BJ (cell line): ENCODE measurements around the gene DDTL. TPM values are rescaled to one million over a fixed set of nuclear protein-coding genes. Genes with fewer than 3 reads are reported as not detected.
"Not testable (repeated sequence)": the region's sequence is repeated elsewhere in the genome, so short reads cannot be mapped to it uniquely, and the experiment has no call there.

Experiments
- CTCF ChIA-PET: fragments of 350-600 bp; formaldehyde crosslinking; extraction: SDS; loops from one replicate; lab custom pipeline; 2021; ENCODE audit warnings: antibody characterized with exemption, inconsistent platforms; lab: Yijun Ruan, JAX
- POLR2A ChIA-PET: fragments of 300-600 bp; sonication (Branson Sonifier 250); formaldehyde crosslinking; extraction: SDS; loops from one replicate; lab custom pipeline; 2021; ENCODE audit warnings: antibody characterized with exemption; lab: Charles Lee
- DNase-seq: peaks from one replicate; pipeline ENCODE4 v3.0.0-alpha.2; 2011; ENCODE audit warnings: low read depth
- H3K27me3 ChIP-seq: 2 replicates; pipeline ENCODE4 v1.6.0; 2011; ENCODE audit warnings: low read length; ENCODE audit not compliant: control insufficient read depth, insufficient read depth
- H3K36me3 ChIP-seq: 2 replicates; pipeline ENCODE4 v1.5.1; 2011; ENCODE audit warnings: low read length; ENCODE audit not compliant: control insufficient read depth, insufficient read depth
- H3K4me3 ChIP-seq: 2 replicates; pipeline ENCODE4 v1.5.1; 2011; ENCODE audit warnings: low read depth, mild to moderate bottlenecking, control low read depth, low read length
- polyA minus RNA-seq: library from RNA; depleted of rRNA, polyadenylated mRNA; stranded (reverse); fragments of >200 nt; gene quantifications from 2 replicates; pipeline ENCODE4 v1.2.3, GENCODE V29; 2011; rRNA and poly(A)+ RNA removed
- polyA plus RNA-seq: library from polyadenylated mRNA; depleted of rRNA; stranded (reverse); fragments of >200 nt; gene quantifications from 2 replicates; pipeline ENCODE4 v1.2.3, GENCODE V29; 2011; rRNA removed
- TF ChIP-seq, protein P1 (sequence below): IDR thresholded peaks from 2 replicates; pipeline ENCODE4 v1.5.1; 2011; ENCODE audit warnings: low read depth, mild to moderate bottlenecking, control low read depth, inconsistent platforms, low read length, moderate library complexity; ENCODE audit not compliant: insufficient read depth

DDTL gene
- polyA plus RNA-seq, result 0.06 TPM in 1 of 2 replicates, not detected in the other
- not detected in 2 replicates for polyA minus RNA-seq

DNA sequence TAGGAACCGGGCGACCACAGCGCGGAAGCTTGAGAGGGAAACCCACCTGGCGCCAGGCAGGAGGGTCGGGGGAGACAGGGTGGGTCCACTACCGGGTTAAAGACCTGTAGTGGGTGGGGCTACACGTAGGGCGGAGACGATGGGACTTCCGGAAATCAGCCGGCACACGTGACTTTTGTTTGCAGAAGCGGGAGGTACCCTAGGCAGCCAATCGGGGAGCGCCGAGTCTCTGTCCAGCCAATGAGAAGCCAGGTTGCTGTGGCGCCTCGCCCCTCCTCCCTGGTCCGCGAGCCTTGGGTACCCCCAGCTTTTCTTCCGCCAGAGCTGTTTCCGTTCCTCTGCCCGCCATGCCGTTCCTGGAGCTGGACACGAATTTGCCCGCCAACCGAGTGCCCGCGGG is at the start of gene DDTL:
Gene DDTL (plus strand): TSS at position 321 of the 400 bp plus-strand sequence. CDS start 27 bp downstream, at position 348.
- H3K4me3 ChIP-seq, CTCF ChIA-PET, DNase-seq, POLR2A ChIA-PET, H3K27me3 ChIP-seq: not testable (repeated sequence)
- H3K36me3 ChIP-seq, result peaks cover 11% of the 10 kb centered on the region

DNA sequence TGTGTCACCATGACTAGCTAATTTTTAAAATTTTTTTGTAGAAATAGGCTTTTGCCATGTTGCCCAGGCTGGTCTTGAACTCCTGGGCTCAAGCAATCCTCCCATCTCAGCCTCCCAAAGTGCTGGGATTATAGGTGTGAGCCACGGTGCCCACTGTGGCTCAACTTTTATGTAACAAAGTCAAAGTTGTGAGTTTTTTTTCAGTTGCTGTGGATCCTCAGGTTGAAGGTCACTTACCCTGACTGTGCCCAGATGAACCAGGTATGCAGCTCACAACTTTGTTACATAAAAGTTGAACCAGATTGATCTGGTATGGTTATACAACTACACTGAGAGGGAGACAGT is 46.4 kb upstream of the DDTL start:
- CTCF ChIA-PET, result interaction anchor here (0.7 to 1.9 kb wide), 2 partner anchors 10 to 47 kb away, joined by 3 to 10 read pairs; no protein-coding TSS in a partner anchor
- H3K4me3 ChIP-seq, H3K36me3 ChIP-seq, DNase-seq, H3K27me3 ChIP-seq: not testable (repeated sequence)
- POLR2A ChIA-PET, result interaction anchor here (0.6 kb wide), 1 partner anchor 63 kb away, joined by 10 read pairs; the partner anchor contains the start of gene SLC2A11

DNA sequence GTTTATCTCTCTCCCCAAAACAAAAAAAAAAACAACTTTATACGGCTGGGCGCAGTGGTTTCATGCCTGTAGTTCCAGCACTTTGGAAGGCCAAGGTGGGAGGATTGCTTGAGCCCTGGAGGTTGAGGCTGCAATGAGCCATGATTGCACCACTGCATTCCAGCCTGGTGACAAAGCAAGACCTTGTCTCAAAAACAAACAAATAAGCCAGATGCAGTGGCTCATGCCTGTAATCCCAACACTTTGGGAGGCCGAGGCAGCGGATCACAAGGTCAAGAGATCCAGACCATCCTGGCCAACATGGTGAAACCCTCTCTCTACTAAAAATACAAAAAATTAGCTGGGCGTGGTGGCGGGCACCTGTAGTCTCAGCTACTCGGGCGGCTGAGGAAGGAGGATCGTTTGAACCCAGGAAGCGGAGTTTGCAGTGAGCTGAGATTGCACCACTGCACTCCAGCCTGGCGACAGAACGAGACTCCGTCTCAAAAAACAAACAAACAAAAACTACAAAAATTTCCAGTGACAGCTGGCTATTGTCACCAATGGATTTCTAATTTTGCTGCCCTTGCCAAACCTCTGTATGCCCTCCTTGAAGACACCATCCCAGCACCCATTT is 45.0 kb upstream of the DDTL start:
- H3K36me3 ChIP-seq, result peaks cover 14% of the 10 kb centered on the region
- DNase-seq, H3K4me3 ChIP-seq, POLR2A ChIA-PET, H3K27me3 ChIP-seq: not testable (repeated sequence)
- CTCF ChIA-PET, result interaction anchor here (0.5 to 1.0 kb wide), 3 partner anchors 8 to 255 kb away, joined by 3 read pairs; no protein-coding TSS in a partner anchor

DNA sequence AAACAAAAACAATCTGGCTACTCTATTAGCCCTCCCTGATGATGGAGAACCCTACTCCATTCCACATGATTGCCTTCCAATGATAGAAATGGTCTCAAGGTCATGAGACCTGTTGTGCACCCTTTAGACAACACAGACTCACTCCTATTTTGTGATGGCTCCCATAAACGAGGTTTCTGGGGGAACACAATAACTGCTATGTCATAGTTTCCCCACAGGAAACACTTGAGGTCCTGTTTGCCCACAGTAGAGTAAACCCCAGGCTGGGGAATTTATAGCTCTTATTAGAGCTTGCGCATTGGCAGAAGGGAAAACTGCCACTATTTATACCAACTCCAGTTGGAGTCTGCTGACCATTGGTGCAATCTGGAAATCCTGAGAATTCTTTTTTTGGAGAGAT is 43.8 kb upstream of the DDTL start:
- ChIA-PET CTCF (no interaction called here), POLR2A (no interaction called here)
- no peak for DNase-seq

DNA sequence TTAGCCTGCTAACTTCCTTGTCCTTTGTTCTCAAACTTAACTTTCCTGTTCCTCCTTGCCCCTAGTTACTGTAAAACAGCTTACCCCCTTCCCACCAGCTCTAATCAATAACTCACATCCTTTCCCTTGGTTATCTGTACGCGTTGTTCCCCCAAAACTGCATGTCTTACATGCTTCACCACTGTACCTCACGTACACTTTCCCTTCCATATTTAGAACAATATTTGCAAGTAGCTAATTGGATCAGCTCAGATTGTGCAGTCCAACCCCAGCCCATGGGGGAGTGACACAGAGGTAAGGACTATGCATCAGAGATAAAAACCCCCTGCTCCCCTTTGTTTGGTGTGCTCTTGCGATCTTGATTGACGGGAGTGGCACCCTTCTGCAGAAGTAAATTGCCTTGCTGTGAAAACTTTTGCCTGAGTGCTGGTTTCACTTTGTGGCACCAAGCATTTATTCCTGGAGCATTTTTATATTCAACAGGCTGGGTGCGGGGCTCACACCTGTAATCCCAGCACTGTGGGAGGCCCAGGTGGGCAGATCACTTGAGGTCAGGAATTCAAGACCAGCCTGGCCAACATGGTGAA is 41.6 kb upstream of the DDTL start:
- CTCF ChIA-PET, result no interaction called here
- peaks cover 12% of the 10 kb centered on the region for H3K36me3 ChIP-seq
- H3K4me3 ChIP-seq, result no peak overlapping the region
- TF ChIP-seq, protein P1, sequence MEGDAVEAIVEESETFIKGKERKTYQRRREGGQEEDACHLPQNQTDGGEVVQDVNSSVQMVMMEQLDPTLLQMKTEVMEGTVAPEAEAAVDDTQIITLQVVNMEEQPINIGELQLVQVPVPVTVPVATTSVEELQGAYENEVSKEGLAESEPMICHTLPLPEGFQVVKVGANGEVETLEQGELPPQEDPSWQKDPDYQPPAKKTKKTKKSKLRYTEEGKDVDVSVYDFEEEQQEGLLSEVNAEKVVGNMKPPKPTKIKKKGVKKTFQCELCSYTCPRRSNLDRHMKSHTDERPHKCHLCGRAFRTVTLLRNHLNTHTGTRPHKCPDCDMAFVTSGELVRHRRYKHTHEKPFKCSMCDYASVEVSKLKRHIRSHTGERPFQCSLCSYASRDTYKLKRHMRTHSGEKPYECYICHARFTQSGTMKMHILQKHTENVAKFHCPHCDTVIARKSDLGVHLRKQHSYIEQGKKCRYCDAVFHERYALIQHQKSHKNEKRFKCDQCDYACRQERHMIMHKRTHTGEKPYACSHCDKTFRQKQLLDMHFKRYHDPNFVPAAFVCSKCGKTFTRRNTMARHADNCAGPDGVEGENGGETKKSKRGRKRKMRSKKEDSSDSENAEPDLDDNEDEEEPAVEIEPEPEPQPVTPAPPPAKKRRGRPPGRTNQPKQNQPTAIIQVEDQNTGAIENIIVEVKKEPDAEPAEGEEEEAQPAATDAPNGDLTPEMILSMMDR, result no peak
- POLR2A ChIA-PET, result no interaction called here
- no peak for DNase-seq
- H3K27me3 ChIP-seq, result no peaks in the 10 kb centered on the region

More for the DNA sequence above, 43.8 kb upstream of the DDTL start:
- Histone ChIP-seq H3K4me3 (no peak overlapping the region), H3K27me3 (no peaks in the 10 kb centered on the region), H3K36me3 (peaks cover 11% of the 10 kb centered on the region)
- TF ChIP-seq, protein P1, result no peak

DNA sequence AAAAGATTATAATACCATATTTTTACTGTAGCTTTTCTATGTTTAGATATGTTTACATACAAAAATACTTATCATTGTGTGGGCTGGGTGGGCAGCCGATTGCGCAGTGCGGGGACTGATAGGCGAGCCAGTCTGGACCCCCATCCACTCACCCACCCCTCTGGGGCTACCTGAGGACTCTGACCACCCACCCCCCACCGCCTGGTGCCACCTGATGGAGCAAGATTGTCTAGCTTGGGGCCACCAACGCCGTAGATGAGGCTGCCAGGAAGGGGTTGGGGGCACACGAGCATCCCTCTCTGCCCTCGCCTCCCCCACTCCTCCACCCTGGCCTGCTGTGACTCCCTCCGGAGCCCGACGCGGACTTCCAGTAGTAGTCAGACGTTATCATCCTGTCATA is 40.1 kb upstream of the DDTL start:
- Histone ChIP-seq H3K36me3 (peaks cover 11% of the 10 kb centered on the region), H3K4me3 (no peak overlapping the region), H3K27me3 (no peaks in the 10 kb centered on the region)
- no peak for DNase-seq
- TF ChIP-seq, protein P1, result no peak
- CTCF ChIA-PET, result no interaction called here
- POLR2A ChIA-PET, result no interaction called here
